Naive B cell (primary cell): ENCODE results near the gene ARHGAP21. TPM values are rescaled to one million over a fixed set of nuclear protein-coding genes. Genes with fewer than 3 reads are reported as not detected.
"Not testable (repeated sequence)": the region's sequence is repeated elsewhere in the genome, so short reads cannot be mapped to it uniquely, and the experiment has no call there.

ENCODE experiments used
- ATAC-seq, 2 donors: fragments of 150-1000 bp; cut with Tn5 transposase; 2 replicates each; pipeline ENCODE4 v1.10.0; 2021; ENCODE audit warnings: low read depth in 2 of 2, mild to moderate bottlenecking in 2 of 2, moderate library complexity in 2 of 2
- DNase-seq: peaks from one replicate; pipeline ENCODE4 v3.0.0; 2022
- H3K27ac Mint-ChIP-seq, 6 donors: one replicate each; pipeline ENCODE4 v1.8.0; 2020 to 2022; ENCODE audit warnings: mild to moderate bottlenecking in 6 of 6, mixed read lengths in 6 of 6, moderate library complexity in 5 of 6, inconsistent platforms in 2 of 6
- H3K27me3 Mint-ChIP-seq, 3 donors: one replicate each; pipeline ENCODE4 v1.8.0; 2021 to 2022; ENCODE audit warnings: mixed read lengths in 3 of 3, mild to moderate bottlenecking in 1 of 3
- H3K36me3 Mint-ChIP-seq, 2 donors: one replicate each; pipeline ENCODE4 v1.8.0; 2020 to 2022; ENCODE audit warnings: mixed read lengths in 2 of 2, inconsistent platforms in 1 of 2, mild to moderate bottlenecking in 1 of 2
- H3K4me1 Mint-ChIP-seq, 3 donors: one replicate each; pipeline ENCODE4 v1.8.0; 2020 to 2022; ENCODE audit warnings: mixed read lengths in 3 of 3, inconsistent platforms in 1 of 3, mild to moderate bottlenecking in 1 of 3, moderate library complexity in 1 of 3
- H3K4me3 Mint-ChIP-seq, 8 donors: one replicate each; pipeline ENCODE4 v1.8.0; 2020 to 2022; ENCODE audit warnings: mild to moderate bottlenecking in 8 of 8, mixed read lengths in 8 of 8, moderate library complexity in 8 of 8, inconsistent platforms in 2 of 8
- H3K9me3 Mint-ChIP-seq, 7 donors: one replicate each; pipeline ENCODE4 v1.8.0; 2020 to 2022; ENCODE audit warnings: mixed read lengths in 7 of 7, mild to moderate bottlenecking in 5 of 7, inconsistent platforms in 2 of 7, moderate library complexity in 1 of 7
- polyA plus RNA-seq, 6 donors: library from polyadenylated mRNA; unstranded; fragments of 300-500 nt; fragmentation: Illumina TruSeq; gene quantifications; one replicate each; pipeline ENCODE4 v1.2.3, GENCODE V29; 2021; ENCODE audit warnings: low read depth in 6 of 6

The ARHGAP21 gene
- polyA plus RNA-seq, 6 donors from 2014 or later = 0.30 to 2.2 (median 0.56) TPM; not detected in 1

DNA sequence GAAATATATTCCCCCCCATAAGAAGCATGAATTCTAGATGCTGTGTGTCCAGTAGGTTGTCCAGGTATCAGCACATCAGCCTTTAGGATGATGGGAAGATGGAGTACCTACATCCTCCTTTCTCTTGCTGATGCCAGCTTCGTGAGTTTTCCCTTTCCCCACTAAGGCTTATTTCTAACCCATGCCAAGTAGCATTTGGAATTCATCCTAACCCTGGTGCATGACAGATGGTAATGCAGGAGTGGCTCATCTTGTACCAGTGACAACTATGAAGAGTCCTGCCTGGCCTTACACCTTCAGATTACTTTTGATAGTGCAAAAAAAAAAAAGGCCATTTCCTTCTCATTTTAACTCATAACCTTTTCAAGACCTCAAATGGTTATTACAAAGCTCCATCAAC, 58.7 kb downstream of the ARHGAP21 start:
- DNase-seq = no peak
- H3K27me3 Mint-ChIP-seq = no peaks in the 10 kb centered on the region
- ATAC-seq = no peak
- H3K4me3 Mint-ChIP-seq = no peak overlapping the region
- no peaks in the 10 kb centered on the region for H3K9me3 Mint-ChIP-seq
- H3K36me3 Mint-ChIP-seq = peaks cover 0 to 3% of the 10 kb centered on the region in 2 donors
- no peaks in the 10 kb centered on the region for H3K4me1 Mint-ChIP-seq
- H3K27ac Mint-ChIP-seq = no peak overlapping the region

DNA sequence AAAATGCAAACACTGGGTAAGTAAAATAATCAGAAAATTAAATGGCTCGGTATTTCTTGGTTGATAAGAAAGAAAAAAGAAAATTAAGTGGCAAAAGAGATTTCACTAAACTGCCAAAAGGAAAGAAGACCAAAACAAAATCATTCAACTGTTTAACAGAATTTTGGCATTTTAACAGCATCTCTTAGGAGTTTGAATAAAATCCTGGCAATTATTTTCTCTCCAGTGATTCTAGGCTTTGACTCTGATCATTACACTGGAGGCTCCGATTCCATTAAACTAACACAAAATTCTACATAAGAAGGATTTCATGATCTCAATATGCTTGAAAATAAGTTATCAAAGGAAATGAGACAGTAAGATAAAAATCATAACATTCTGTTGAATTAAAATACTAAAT, 62.3 kb downstream of the ARHGAP21 start:
- Mint-ChIP-seq H3K4me1 (no peaks in the 10 kb centered on the region), H3K36me3 (peaks cover 0 to 3% of the 10 kb centered on the region in 2 donors), H3K27me3 (no peaks in the 10 kb centered on the region), H3K27ac (no peak overlapping the region), H3K9me3 (peaks cover 0 to 6% (median 0%) of the 10 kb centered on the region in 7 donors), H3K4me3 (no peak overlapping the region)
- ATAC-seq (no peak), DNase-seq (no peak)

DNA sequence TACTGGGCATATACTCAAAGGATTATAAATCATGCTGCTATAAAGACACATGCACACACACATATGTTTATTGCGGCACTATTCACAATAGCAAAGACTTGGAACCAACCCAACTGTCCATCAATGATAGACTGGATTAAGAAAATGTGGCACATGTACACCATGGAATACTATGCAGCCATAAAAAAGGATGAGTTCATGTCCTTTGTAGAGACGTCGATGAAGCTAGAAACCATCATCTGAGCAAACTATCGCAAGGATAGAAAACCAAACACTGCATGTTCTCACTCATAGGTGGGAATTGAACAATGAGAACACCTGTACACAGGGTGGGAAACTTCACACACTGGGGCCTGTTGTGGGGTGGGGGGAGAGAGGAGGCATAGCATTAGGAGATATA, 65.4 kb downstream of the ARHGAP21 start:
- not testable (repeated sequence) for H3K36me3 Mint-ChIP-seq, ATAC-seq, DNase-seq, H3K27ac Mint-ChIP-seq, H3K4me3 Mint-ChIP-seq, H3K4me1 Mint-ChIP-seq, H3K27me3 Mint-ChIP-seq
- H3K9me3 Mint-ChIP-seq = peaks cover 0 to 16% (median 8%) of the 10 kb centered on the region in 7 donors

DNA sequence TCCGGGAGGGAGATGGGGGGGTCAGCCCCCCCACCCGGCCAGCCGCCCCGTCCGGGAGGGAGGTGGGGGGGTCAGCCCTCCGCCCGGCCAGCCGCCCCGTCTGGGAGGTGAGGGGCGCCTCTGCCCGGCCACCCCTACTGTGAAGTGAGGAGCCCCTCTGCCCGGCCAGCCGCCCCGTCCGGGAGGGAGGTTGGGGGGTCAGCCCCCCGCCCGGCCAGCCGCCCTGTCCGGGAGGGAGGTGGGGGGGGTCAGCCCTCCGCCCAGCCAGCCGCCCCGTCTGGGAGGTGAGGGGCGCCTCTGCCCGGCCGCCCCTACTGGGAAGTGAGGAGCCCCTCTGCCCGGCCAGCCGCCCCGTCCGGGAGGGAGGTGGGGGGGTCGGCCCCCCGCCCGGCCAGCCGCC, 67.4 kb downstream of the ARHGAP21 start:
- not testable (repeated sequence) for H3K27me3 Mint-ChIP-seq, DNase-seq, H3K4me3 Mint-ChIP-seq, H3K27ac Mint-ChIP-seq, H3K36me3 Mint-ChIP-seq, ATAC-seq
- peaks cover 0 to 10% (median 0%) of the 10 kb centered on the region in 3 donors for H3K4me1 Mint-ChIP-seq
- peaks cover 0 to 16% (median 8%) of the 10 kb centered on the region in 7 donors for H3K9me3 Mint-ChIP-seq

DNA sequence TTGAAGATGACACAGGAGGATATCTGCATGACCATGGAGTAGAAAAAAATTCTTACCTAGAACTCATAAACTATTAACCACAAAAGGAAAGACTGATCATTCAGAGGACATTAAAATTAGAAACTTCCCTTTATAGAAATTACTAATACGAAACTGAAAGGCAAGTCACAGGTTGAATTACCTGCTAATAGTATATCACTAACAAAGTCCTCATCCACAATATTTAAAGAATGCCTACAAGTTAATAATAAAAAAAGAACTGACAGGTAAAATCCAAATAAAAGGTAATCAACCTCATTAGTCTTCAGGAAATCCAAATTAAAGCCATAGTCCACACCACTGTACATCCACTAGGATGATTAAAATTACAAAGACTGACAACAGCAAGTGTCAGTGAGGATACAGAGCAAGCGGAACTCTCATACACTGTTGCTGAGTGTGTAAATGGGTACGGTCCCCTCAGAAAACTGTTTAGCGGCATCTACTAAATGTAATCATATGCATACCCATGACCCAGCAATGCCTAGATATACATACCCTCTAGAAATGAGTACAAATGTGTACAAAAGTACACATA, 71.2 kb downstream of the ARHGAP21 start:
- Mint-ChIP-seq H3K9me3 (peaks cover 0 to 10% (median 6%) of the 10 kb centered on the region in 7 donors), H3K27me3 (no peaks in the 10 kb centered on the region), H3K36me3 (peaks cover 0 to 4% of the 10 kb centered on the region in 2 donors), H3K27ac (peak overlapping the region in 1 of 6 donors; percentile 58), H3K4me3 (no peak overlapping the region), H3K4me1 (peaks cover 0 to 10% (median 0%) of the 10 kb centered on the region in 3 donors)
- ATAC-seq (no peak), DNase-seq (no peak)

DNA sequence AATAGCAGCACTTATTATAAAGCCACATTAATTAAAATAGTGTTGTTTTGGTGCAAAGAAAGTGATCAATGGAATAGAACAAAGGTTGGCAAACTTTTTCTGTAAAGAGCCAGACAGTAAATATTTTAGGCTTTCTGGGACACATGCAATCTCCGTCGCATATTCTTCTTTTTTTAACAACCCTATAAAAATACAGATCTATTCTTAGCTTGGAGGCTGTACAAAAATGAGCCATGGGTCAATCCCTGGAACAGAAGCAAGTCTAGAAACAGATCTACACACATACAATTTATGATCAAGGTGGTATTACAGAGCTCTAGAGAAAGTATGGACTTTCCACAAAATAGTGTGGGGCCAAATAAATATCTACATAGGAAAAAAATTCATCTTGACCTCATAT, 71.8 kb downstream of the ARHGAP21 start:
- Mint-ChIP-seq H3K27me3 (no peaks in the 10 kb centered on the region), H3K36me3 (peaks cover 0 to 4% of the 10 kb centered on the region in 2 donors), H3K27ac (no peak overlapping the region), H3K4me1 (peaks cover 0 to 10% (median 0%) of the 10 kb centered on the region in 3 donors), H3K4me3 (no peak overlapping the region), H3K9me3 (peaks cover 0 to 10% (median 6%) of the 10 kb centered on the region in 7 donors)
- no peak for ATAC-seq
- no peak for DNase-seq

DNA sequence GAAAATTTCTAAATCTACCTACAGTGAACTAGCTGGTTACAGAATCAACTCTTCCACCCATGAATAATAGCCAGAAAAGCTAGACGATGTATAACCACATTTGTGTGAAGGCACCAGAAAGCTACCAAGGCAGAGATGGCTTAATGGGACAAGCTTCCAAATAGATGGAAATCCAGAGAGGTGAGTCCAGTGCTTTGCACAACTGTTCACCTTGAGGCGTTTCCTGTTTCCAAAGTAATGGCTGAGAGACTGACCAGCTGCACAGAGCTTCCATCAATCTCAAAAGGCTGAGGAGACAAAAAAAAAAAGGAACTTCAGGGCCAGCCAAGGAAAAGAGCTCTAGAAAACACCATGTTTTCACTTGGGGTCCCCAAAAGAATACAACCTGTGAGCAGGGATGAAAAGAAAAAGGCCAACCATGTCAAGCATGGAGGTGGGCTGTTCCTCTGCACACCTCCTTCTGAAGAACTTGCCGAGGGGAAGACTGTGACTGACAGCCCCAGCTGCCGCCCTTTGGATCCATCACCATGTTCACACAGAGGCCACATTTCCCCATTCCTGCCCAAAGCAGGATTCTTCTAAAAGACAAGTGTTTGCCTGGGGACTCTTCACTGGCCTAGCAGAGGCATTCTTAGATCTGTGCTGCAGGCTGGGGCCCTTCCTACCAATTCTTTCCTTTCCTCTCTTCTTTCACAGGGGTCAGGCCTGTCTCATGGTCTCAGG, 72.9 kb downstream of the ARHGAP21 start:
- no peak overlapping the region for H3K4me3 Mint-ChIP-seq
- H3K9me3 Mint-ChIP-seq = peaks cover 0 to 10% (median 6%) of the 10 kb centered on the region in 7 donors
- no peaks in the 10 kb centered on the region for H3K27me3 Mint-ChIP-seq
- peaks cover 0 to 10% (median 0%) of the 10 kb centered on the region in 3 donors for H3K4me1 Mint-ChIP-seq
- no peak overlapping the region for H3K27ac Mint-ChIP-seq
- no peak for ATAC-seq
- no peak for DNase-seq
- peaks cover 0 to 4% of the 10 kb centered on the region in 2 donors for H3K36me3 Mint-ChIP-seq

DNA sequence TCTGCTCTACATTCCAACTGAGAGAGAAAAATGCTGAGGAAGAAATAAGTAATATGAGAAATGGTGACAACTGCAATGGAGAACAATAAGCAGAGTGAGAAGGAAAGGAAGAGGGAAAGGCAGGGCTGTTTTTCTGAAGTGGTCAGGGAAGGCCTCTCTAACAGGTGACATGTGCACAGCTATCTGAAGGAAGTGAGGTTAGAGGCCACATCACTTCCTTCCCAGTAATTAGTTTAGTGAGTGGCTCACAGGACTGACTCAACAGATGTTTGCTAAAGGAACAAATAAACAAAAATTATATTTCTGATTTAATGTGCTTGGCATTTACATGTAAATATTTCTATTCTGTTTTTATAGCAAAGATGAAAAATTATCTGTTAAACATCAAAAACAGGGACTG, 77.9 kb downstream of the ARHGAP21 start:
- no peak overlapping the region for H3K27ac Mint-ChIP-seq
- H3K36me3 Mint-ChIP-seq = no peaks in the 10 kb centered on the region
- DNase-seq = no peak
- no peaks in the 10 kb centered on the region for H3K4me1 Mint-ChIP-seq
- H3K27me3 Mint-ChIP-seq = peaks cover 0 to 1% (median 0%) of the 10 kb centered on the region in 3 donors
- no peak for ATAC-seq
- no peaks in the 10 kb centered on the region for H3K9me3 Mint-ChIP-seq
- no peak overlapping the region for H3K4me3 Mint-ChIP-seq

DNA sequence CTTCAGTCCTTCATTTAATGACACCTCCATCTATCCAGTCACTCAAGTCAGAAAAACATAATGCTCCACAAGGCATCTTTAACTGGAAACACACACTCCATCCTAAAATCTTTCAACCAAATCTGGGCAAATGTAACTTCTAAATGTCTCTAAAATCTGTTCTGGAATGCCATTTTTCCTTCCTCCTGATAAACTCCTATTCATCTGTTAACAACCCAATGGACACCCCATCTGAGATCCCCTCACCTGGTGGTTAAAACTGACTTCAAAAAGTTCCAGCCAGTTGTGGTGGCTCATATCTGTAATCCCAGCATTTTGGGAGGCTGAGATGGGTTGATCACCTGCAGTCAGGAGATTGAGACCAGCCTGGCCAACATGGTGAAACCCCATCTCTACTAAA, 78.7 kb downstream of the ARHGAP21 start:
- no peak for DNase-seq
- Mint-ChIP-seq H3K4me3 (no peak overlapping the region), H3K27me3 (peaks cover 0 to 4% (median 0%) of the 10 kb centered on the region in 3 donors), H3K36me3 (no peaks in the 10 kb centered on the region), H3K27ac (no peak overlapping the region), H3K9me3 (no peaks in the 10 kb centered on the region), H3K4me1 (no peaks in the 10 kb centered on the region)
- no peak for ATAC-seq

DNA sequence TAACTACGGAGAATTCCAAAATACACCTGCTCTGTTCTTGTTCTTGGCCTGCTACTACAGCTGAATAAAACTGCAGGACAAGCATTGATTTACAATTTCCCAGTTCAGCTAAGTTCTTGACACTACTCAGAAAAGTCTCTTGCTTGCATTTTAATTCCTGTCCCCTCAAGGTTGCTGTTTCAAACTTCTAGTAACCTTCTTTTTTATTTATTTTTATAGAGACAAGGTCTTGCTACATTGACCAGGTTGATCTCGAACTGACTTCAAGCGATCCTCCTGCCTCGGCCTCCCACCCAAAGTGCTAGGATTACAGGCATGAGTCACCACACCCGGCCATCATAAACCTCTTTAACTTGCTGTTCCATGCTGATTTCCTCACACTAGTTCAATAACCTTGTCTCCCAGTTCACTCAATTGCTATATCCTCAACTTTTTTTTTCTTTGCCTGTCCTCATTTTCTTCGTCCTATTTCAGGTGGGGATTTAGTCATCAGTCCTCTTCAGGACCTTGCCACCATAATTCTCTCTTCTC, 79.9 kb downstream of the ARHGAP21 start:
- Mint-ChIP-seq H3K9me3 (no peaks in the 10 kb centered on the region), H3K36me3 (no peaks in the 10 kb centered on the region), H3K4me1 (no peaks in the 10 kb centered on the region), H3K4me3 (no peak overlapping the region), H3K27ac (no peak overlapping the region), H3K27me3 (peaks cover 0 to 4% (median 0%) of the 10 kb centered on the region in 3 donors)
- DNase-seq (no peak), ATAC-seq (no peak)

DNA sequence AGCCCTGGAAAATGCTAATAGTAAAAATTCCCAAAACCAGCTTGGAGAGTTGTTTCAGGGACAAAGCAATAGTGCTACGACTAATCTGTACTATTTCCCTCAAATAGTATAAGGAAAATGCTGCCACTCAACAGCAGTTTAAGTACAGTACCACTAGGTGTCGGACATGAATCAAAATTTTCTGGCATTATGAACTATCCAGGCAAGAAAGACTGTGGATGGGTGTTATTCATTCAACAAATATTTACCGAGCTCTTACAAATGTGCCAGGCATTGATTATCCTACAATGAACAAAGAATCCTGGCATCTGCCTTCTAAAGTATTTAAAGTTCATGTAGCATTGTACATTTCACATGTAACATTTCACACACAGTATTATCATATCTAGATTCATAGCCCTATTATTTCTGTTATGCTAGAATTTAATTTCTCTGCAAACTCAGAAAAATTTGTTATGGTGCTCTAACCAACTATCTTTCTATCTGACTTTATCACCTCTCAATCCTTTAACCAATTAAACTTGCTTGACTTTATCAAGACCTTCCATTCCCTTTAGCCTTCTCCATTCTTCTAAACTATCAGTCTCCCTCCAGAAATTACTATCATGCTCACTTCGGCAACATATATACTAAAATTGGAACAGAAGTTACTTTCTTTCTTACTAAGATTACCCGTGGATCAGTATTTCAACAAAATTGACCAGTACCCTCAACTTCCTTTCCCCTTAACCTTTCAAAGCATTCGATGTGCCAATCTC, 80.6 kb downstream of the ARHGAP21 start:
- Mint-ChIP-seq H3K36me3 (no peaks in the 10 kb centered on the region), H3K27me3 (peaks cover 0 to 4% (median 0%) of the 10 kb centered on the region in 3 donors), H3K9me3 (no peaks in the 10 kb centered on the region), H3K4me1 (no peaks in the 10 kb centered on the region), H3K27ac (no peak overlapping the region), H3K4me3 (no peak overlapping the region)
- peak; percentile 12 for DNase-seq
- ATAC-seq = peak; percentile 33 to 41

DNA sequence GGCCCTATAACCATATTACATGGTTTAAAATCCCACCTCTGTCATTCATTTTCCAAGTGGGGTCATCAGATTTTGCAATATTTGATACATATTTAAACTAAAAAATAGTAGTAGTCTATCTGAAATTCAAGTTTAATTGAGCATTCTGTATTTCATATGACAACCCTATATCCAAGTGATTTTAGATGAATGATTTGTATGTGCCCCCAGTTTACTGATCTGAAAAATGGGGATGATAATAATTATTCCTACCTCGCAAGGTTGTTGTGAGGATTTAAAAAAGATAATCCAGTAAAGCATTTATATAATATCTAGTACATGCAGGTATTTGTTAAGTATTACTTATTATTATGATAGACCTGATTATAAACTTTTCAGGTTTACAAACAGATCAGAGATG, 84.6 kb downstream of the ARHGAP21 start:
- Mint-ChIP-seq H3K27me3 (peaks cover 0 to 4% (median 0%) of the 10 kb centered on the region in 3 donors), H3K4me1 (no peaks in the 10 kb centered on the region), H3K27ac (no peak overlapping the region), H3K9me3 (no peaks in the 10 kb centered on the region), H3K4me3 (no peak overlapping the region), H3K36me3 (no peaks in the 10 kb centered on the region)
- DNase-seq = no peak
- no peak for ATAC-seq

DNA sequence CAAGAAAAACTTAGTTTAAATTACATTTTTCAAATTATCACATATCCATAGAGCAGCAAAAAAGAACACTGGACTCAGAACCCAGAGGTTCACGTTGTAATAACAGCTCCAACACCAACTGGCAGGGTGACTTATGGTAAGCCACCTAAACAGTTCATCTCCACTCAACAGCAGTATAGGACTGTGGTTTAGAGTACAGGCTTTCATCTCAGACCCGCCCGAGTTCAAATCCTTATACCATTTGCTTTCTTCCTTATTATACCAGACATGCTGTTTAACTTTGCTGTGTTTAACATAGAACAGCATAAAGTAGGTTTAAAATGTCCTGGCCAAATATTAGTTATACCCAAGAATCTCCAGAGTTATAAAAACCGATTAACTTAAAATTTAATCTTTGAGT, 97.9 kb downstream of the ARHGAP21 start:
- no peaks in the 10 kb centered on the region for H3K27me3 Mint-ChIP-seq
- no peaks in the 10 kb centered on the region for H3K9me3 Mint-ChIP-seq
- no peak overlapping the region for H3K27ac Mint-ChIP-seq
- H3K4me1 Mint-ChIP-seq = peaks cover 4 to 7% (median 5%) of the 10 kb centered on the region in 3 donors
- ATAC-seq (no peak), DNase-seq (no peak)
- no peaks in the 10 kb centered on the region for H3K36me3 Mint-ChIP-seq
- no peak overlapping the region for H3K4me3 Mint-ChIP-seq
